Ishikawa (cell line): ENCODE data around the gene TNFRSF19.

Experiments used
- CEBPB ChIP-seq: IDR thresholded peaks from 2 replicates; pipeline ENCODE4 v1.6.1; 2012
- CREB1 ChIP-seq: IDR thresholded peaks from 2 replicates; pipeline ENCODE4 v1.6.1; 2012; ENCODE audit warnings: low read depth
- EGR1 ChIP-seq: IDR thresholded peaks from 2 replicates; pipeline ENCODE4 v1.6.1; 2012
- EP300 ChIP-seq: IDR thresholded peaks from 2 replicates; pipeline ENCODE4 v1.6.1; 2012; ENCODE audit warnings: borderline replicate concordance
- FOXM1 ChIP-seq: IDR thresholded peaks from 2 replicates; pipeline ENCODE4 v1.6.1; 2012; ENCODE audit warnings: low read depth, borderline replicate concordance
- MAX ChIP-seq: IDR thresholded peaks from 2 replicates; pipeline ENCODE4 v1.6.1; 2012
- NFIC ChIP-seq: IDR thresholded peaks from 2 replicates; pipeline ENCODE4 v1.6.1; 2012
- RAD21 ChIP-seq: IDR thresholded peaks from 2 replicates; pipeline ENCODE4 v1.6.1; 2012; ENCODE audit warnings: low read depth
- TAF1 ChIP-seq: IDR thresholded peaks from 2 replicates; pipeline ENCODE4 v1.6.1; 2012; ENCODE audit warnings: low read depth, mild to moderate bottlenecking
- TCF12 ChIP-seq: IDR thresholded peaks from 2 replicates; pipeline ENCODE4 v1.6.1; 2012; ENCODE audit warnings: low read depth
- TEAD4 ChIP-seq: IDR thresholded peaks from 2 replicates; pipeline ENCODE4 v1.6.1; 2012
- USF1 ChIP-seq: IDR thresholded peaks from 2 replicates; pipeline ENCODE4 v1.6.1; 2012
- YY1 ChIP-seq: IDR thresholded peaks from 2 replicates; pipeline ENCODE4 v1.6.1; 2012; ENCODE audit warnings: low read depth
- ZBTB7A ChIP-seq: IDR thresholded peaks from 2 replicates; pipeline ENCODE4 v1.6.1; 2012; ENCODE audit warnings: low read depth
- TF ChIP-seq, protein P1 (sequence below): IDR thresholded peaks from 2 replicates; pipeline ENCODE4 v1.6.1; 2012; ENCODE audit warnings: low read depth, mild to moderate bottlenecking

Gene TNFRSF19

GRCh38 chr13:23557043-23557442 is 13.2 kb upstream of the TNFRSF19 start:
- no peak for TF ChIP-seq EGR1
- no peak for TF ChIP-seq TEAD4
- no peak for TF ChIP-seq RAD21
- no peak for TF ChIP-seq NFIC
- TF ChIP-seq CREB1: no peak
- TF ChIP-seq, protein P1, sequence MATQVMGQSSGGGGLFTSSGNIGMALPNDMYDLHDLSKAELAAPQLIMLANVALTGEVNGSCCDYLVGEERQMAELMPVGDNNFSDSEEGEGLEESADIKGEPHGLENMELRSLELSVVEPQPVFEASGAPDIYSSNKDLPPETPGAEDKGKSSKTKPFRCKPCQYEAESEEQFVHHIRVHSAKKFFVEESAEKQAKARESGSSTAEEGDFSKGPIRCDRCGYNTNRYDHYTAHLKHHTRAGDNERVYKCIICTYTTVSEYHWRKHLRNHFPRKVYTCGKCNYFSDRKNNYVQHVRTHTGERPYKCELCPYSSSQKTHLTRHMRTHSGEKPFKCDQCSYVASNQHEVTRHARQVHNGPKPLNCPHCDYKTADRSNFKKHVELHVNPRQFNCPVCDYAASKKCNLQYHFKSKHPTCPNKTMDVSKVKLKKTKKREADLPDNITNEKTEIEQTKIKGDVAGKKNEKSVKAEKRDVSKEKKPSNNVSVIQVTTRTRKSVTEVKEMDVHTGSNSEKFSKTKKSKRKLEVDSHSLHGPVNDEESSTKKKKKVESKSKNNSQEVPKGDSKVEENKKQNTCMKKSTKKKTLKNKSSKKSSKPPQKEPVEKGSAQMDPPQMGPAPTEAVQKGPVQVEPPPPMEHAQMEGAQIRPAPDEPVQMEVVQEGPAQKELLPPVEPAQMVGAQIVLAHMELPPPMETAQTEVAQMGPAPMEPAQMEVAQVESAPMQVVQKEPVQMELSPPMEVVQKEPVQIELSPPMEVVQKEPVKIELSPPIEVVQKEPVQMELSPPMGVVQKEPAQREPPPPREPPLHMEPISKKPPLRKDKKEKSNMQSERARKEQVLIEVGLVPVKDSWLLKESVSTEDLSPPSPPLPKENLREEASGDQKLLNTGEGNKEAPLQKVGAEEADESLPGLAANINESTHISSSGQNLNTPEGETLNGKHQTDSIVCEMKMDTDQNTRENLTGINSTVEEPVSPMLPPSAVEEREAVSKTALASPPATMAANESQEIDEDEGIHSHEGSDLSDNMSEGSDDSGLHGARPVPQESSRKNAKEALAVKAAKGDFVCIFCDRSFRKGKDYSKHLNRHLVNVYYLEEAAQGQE: no peak
- TF ChIP-seq CEBPB: no peak
- no peak for TF ChIP-seq FOXM1
- no peak for TF ChIP-seq USF1
- no peak for TF ChIP-seq EP300
- TF ChIP-seq MAX: no peak
- TF ChIP-seq ZBTB7A: no peak
- no peak for TF ChIP-seq TCF12
- no peak for TF ChIP-seq YY1
- TF ChIP-seq TAF1: no peak

DNA sequence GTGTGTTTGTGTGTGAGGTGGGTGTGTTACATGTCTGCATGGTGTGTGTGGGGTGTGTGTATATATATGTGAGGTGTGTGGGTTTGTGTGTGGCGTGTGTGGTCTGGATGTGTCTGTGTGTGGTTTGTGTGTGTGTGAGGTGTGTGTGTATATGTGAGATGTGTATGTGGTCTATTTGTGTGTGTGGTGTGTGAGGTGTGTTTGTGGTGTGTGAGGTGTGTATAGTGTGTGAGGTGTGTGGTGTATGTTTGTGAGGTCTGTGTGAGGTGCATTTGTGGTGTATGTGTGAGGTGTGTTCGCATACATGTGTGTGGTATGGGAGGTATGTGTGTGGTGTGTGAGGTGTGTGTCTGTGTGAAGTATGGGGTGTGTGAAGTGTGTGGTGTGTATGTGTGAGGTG is 12.5 kb upstream of the TNFRSF19 start:
- TF ChIP-seq TEAD4: no peak
- TF ChIP-seq TCF12: no peak
- TF ChIP-seq, protein P1: no peak
- no peak for TF ChIP-seq USF1
- no peak for TF ChIP-seq EGR1
- TF ChIP-seq CEBPB: no peak
- no peak for TF ChIP-seq RAD21
- no peak for TF ChIP-seq TAF1
- no peak for TF ChIP-seq YY1
- TF ChIP-seq EP300: no peak
- TF ChIP-seq CREB1: no peak
- TF ChIP-seq MAX: no peak
- no peak for TF ChIP-seq FOXM1

DNA sequence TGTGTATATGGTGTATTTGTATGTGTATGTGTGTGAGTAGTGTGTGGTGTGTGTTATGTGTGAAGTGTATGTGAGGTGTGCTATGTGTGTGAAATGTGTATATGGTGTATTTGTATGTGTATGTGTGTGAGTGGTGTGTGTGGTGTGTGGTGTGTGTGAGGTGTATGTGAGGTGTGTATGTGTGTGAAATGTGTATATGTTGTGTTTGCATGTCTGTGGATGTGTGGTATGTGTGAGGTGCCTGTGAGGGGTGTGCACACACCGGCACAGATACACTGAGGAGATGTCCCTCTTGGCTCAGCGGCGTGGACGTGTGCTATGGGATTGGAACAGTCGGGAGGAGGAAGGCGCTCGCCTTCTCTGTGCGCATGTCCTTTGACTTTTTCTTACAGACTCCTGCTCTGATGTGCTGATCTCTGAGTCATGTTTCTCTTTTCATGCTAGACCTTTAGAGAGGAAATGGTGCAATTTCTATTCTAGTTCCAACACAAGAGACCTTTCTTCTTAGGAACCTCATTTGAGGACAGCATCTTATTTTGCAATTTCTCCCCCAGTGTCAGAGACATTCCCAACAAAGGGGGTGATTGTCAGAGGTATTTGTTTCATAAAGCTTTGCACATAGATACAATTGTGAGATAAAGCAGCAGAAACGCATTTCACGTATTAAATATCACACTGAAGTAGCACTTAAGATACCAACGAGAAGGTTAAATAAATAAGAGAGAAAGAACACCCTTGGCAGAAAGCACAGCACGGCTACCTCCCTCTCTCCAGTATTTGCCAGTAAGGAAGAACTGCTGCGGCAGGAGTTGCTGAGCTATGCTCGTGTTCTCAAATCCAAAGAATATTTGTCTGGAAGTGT is 11.3 kb upstream of the TNFRSF19 start:
- TF ChIP-seq TEAD4: no peak
- no peak for TF ChIP-seq CEBPB
- no peak for TF ChIP-seq ZBTB7A
- no peak for TF ChIP-seq FOXM1
- no peak for TF ChIP-seq EGR1
- no peak for TF ChIP-seq USF1
- TF ChIP-seq EP300: no peak
- no peak for TF ChIP-seq RAD21
- TF ChIP-seq TAF1: no peak
- no peak for TF ChIP-seq MAX
- TF ChIP-seq, protein P1: no peak
- TF ChIP-seq TCF12: no peak
- no peak for TF ChIP-seq NFIC
- no peak for TF ChIP-seq CREB1
- no peak for TF ChIP-seq YY1

DNA sequence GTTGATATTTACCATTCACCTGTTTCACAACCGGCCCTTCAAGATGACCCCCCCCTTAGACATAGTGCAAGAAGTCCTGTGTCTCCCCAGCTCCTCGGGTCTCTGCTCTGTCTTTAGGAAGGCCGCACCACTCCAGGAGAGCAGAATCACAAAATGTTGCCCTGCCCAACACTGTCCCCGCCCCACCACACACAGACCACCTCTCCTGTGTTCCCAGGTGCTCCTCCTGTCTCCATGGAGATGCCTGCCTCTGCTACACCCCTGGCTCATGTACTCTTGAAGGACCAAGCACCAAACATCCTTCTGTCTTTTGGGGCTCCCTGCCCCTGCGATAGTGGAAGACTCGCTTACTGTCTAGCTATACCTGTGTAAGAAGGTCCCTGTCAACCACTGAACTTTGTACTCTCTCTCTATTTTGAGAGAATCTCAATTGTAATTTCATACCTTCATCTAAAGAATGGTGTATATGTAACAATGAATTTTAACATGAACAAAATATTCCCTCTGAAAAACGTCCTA is 9.6 kb upstream of the TNFRSF19 start:
- TF ChIP-seq, protein P1: no peak
- TF ChIP-seq TEAD4: no peak
- no peak for TF ChIP-seq RAD21
- no peak for TF ChIP-seq FOXM1
- no peak for TF ChIP-seq CREB1
- TF ChIP-seq CEBPB: no peak
- no peak for TF ChIP-seq EGR1
- no peak for TF ChIP-seq YY1
